ENCODE data around the gene ZNF629. TPM values are rescaled to one million over a fixed set of nuclear protein-coding genes. Genes with fewer than 3 reads are reported as not detected.

Gene ZNF629
- total and polyA plus RNA-seq, 7 donors = 1.5 to 15.9 (median 7.8) TPM

GRCh38 chr16:30778549-30779244 is 8.3 kb downstream of the ZNF629 start:
- TF ChIP-seq CTCF (IDR thresholded peaks at IDR 0.05) = no peak
- 65 to 73% (median 66%) methylated on average over 14 of the region's 14 CpGs for WGBS, 3 donors
- no peaks in the 10 kb centered on the region for H3K9me3 ChIP-seq
- peak; percentile 42 to 82 for DNase-seq
- peak; percentile 9 to 46 (median 40) for ATAC-seq
- intact Hi-C loops (cut with DNase I) = no loop called here
- no peak overlapping the region for H3K4me3 ChIP-seq
- peaks cover 2 to 36% of the 10 kb centered on the region in 2 donors for H3K36me3 ChIP-seq (ENCODE audit: insufficient read depth in 1 of 2, low read depth in 1 of 2)
- H3K27ac ChIP-seq = peak overlapping the region; percentile 58
- no peaks in the 10 kb centered on the region for H3K27me3 ChIP-seq (ENCODE audit: insufficient read depth in 3 of 3, low read length in 2 of 3)
- peaks cover 38% of the 10 kb centered on the region for H3K4me1 ChIP-seq

DNA sequence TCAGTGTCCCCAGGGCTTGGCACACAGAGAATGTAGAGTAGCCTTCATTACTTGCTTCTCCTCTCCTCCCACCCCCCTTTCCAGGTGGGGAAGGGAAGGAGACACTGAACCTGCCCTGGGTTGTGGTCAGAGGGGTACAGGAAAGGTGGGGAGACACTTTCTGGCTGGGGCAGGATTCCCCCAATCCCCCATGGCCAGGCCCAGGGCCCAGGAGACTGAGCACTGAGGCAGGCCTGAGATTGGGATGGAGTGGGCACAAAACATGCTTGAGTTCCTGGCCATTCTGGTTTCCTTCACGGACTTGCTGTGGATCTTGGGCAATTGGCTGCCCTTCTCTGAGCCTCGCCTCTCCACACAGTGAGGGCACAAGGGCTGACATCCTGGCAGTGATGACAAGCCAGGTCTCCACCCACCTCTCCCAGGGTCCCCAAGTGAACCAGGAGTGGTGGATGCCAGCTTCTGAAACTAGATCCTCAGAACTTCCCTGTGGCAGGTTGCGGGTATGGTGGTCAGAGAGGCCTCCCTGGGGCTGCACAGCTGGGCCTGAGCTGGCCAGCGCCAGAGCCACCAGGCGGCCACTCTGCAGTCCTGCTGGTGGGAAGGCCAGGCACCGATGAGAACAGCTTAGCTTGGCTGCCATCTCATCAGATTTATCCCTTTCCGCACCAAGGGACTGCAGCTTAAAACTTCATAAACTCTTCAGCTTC is 9.3 kb downstream of the ZNF629 start:
- no peaks in the 10 kb centered on the region for H3K27me3 ChIP-seq (ENCODE audit: insufficient read depth in 3 of 3, low read length in 2 of 3)
- H3K27ac ChIP-seq = peak overlapping the region; percentile 58
- DNase-seq (no peak), ATAC-seq (peak; percentile 40 to 48 (median 44))
- peak; percentile 34 for TF ChIP-seq CTCF (IDR thresholded peaks at IDR 0.05)
- H3K9me3 ChIP-seq = no peaks in the 10 kb centered on the region
- H3K4me1 ChIP-seq = peaks cover 38% of the 10 kb centered on the region
- no peak overlapping the region for H3K4me3 ChIP-seq
- H3K36me3 ChIP-seq (ENCODE audit: insufficient read depth in 1 of 2, low read depth in 1 of 2) = peaks cover 2 to 36% of the 10 kb centered on the region in 2 donors
- 32 to 40% (median 39%) methylated on average over 5 to 7 of the region's 7 CpGs for WGBS, 3 donors
- intact Hi-C loops (cut with DNase I) = no loop called here

GRCh38 chr16:30775392-30776188 is 11.4 kb downstream of the ZNF629 start:
- Histone ChIP-seq H3K36me3 (ENCODE audit: insufficient read depth in 1 of 2, low read depth in 1 of 2) (peaks cover 0 to 40% of the 10 kb centered on the region in 2 donors), H3K27me3 (ENCODE audit: insufficient read depth in 3 of 3, low read length in 2 of 3) (no peaks in the 10 kb centered on the region), H3K4me1 (peaks cover 38% of the 10 kb centered on the region), H3K27ac (peak overlapping the region; percentile 94), H3K4me3 (peak overlapping the region; percentile 95), H3K9me3 (no peaks in the 10 kb centered on the region)
- ATAC-seq (peak; percentile 77 to 82 (median 81)), DNase-seq (peak; percentile 84 to 89)
- WGBS, 3 donors = 0 to 1% (median 0%) methylated on average over 76 to 81 of the region's 81 CpGs
- intact Hi-C loops (cut with DNase I) = no loop called here
- no peak for TF ChIP-seq CTCF (IDR thresholded peaks at IDR 0.05)

DNA sequence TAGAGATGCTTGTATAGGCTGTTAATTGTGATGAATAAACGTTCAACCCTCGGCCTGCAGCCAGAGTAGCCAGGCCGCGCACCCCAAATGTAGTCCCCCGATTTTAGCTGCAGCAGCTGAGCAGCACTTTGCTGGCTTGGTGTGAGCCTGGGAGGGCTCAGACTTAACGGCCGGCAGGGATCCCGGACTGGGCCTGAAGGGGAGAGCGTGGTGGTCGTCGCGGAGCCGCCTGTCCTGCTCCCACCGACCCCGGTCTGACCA is 11.9 kb downstream of the ZNF629 start:
- intact Hi-C loops (cut with DNase I) = no loop called here
- H3K4me3 ChIP-seq = peak overlapping the region; percentile 95
- TF ChIP-seq CTCF (IDR thresholded peaks at IDR 0.05) = no peak
- peaks cover 0 to 45% of the 10 kb centered on the region in 2 donors for H3K36me3 ChIP-seq (ENCODE audit: insufficient read depth in 1 of 2, low read depth in 1 of 2)
- WGBS, 3 donors = 4 to 20% (median 7%) methylated on average over 6 to 15 of the region's 15 CpGs
- H3K27ac ChIP-seq = peak overlapping the region; percentile 94
- DNase-seq (no peak), ATAC-seq (no peak)
- H3K27me3 ChIP-seq (ENCODE audit: insufficient read depth in 3 of 3, low read length in 2 of 3) = no peaks in the 10 kb centered on the region
- H3K9me3 ChIP-seq = no peaks in the 10 kb centered on the region
- H3K4me1 ChIP-seq = peaks cover 38% of the 10 kb centered on the region
